ENCODE data around the gene RBMS3. TPM values are rescaled to one million over a fixed set of nuclear protein-coding genes. Genes with fewer than 3 reads are reported as not detected.

Gene RBMS3
- total RNA-seq, 1 donor from 2014 or later, result 0.47 TPM

DNA sequence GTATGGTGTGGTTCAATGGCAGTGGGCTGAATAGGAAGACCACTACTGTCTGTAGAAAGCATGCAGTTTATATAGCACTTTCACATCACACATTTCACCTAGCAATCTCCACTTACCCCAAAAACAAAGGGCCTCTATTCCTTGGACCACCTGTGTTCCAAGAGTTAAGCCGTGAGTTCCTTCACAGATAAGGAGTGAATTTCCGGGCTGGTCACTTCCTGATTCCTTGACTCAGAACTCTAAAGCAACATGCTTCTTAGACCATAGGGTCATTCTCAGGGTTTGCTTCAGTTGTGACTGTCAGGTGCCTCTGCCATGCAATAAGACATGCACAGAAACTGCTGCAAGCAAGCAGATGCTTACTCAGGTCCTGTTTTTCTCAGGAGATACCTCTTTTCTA, 737.0 kb downstream of the RBMS3 start:
- peak overlapping the region; percentile 27 for H2AFZ ChIP-seq (replicated peaks)
- H3K4me1 Mint-ChIP-seq, result peaks cover 6% of the 10 kb centered on the region
- no peaks in the 10 kb centered on the region for H3F3A ChIP-seq (ENCODE audit: low read depth)
- no peaks in the 10 kb centered on the region for H3K9me3 Mint-ChIP-seq
- H4K20me1 ChIP-seq (ENCODE audit: low read depth), result no peaks in the 10 kb centered on the region
- DNase-seq (ENCODE audit: low spot score), result no peak
- no peak overlapping the region for H3K4me3 Mint-ChIP-seq
- no peaks in the 10 kb centered on the region for H3K79me2 ChIP-seq (ENCODE audit: low read depth)
- no peak for TF ChIP-seq EZH2 (IDR thresholded peaks at IDR 0.05)
- TF ChIP-seq, protein P1, sequence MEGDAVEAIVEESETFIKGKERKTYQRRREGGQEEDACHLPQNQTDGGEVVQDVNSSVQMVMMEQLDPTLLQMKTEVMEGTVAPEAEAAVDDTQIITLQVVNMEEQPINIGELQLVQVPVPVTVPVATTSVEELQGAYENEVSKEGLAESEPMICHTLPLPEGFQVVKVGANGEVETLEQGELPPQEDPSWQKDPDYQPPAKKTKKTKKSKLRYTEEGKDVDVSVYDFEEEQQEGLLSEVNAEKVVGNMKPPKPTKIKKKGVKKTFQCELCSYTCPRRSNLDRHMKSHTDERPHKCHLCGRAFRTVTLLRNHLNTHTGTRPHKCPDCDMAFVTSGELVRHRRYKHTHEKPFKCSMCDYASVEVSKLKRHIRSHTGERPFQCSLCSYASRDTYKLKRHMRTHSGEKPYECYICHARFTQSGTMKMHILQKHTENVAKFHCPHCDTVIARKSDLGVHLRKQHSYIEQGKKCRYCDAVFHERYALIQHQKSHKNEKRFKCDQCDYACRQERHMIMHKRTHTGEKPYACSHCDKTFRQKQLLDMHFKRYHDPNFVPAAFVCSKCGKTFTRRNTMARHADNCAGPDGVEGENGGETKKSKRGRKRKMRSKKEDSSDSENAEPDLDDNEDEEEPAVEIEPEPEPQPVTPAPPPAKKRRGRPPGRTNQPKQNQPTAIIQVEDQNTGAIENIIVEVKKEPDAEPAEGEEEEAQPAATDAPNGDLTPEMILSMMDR (IDR thresholded peaks at IDR 0.05), result no peak
- no peak for TF ChIP-seq EZH2phosphoT487 (IDR thresholded peaks at IDR 0.05)
- H3K27me3 ChIP-seq, result no peaks in the 10 kb centered on the region
- peaks cover 2% of the 10 kb centered on the region for H3K27me3 Mint-ChIP-seq (ENCODE audit: insufficient read depth, low read depth)
- no peak overlapping the region for H3K4me3 ChIP-seq
- H3K27ac ChIP-seq, result no peak overlapping the region
- no peaks in the 10 kb centered on the region for H3K4me1 ChIP-seq
- no peaks in the 10 kb centered on the region for H3K36me3 ChIP-seq
- no peak overlapping the region for H3K27ac Mint-ChIP-seq
- H3K9ac ChIP-seq, result no peak overlapping the region
- H3K9me3 ChIP-seq (ENCODE audit: low read depth), result no peaks in the 10 kb centered on the region
- no peak overlapping the region for H3K4me2 ChIP-seq
- H3K36me3 Mint-ChIP-seq, result no peaks in the 10 kb centered on the region

DNA sequence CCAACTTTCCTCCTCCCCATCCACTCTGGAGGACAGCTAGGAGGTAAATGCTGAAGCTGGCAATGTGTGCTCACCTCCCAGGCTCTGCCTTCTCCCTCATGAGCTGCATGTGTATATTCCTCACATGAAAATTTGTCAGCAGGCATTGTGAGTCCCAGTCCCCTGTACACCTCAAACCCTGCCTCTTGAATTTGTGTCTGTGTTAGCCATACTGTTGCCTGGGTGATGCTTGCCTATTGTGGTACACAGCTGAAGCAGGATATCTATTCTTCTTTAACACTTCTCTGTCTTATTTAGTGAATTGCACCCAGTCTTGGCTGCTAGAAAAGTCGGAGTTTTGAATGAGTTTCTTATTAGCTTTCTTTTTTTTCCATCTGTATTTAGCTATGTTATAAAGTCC, 739.5 kb downstream of the RBMS3 start:
- H3K4me1 Mint-ChIP-seq, result peaks cover 6% of the 10 kb centered on the region
- H3K9ac ChIP-seq, result no peak overlapping the region
- no peak for DNase-seq (ENCODE audit: low spot score)
- H3K27ac Mint-ChIP-seq, result no peak overlapping the region
- no peaks in the 10 kb centered on the region for H3K4me1 ChIP-seq
- no peak overlapping the region for H3K27ac ChIP-seq
- H3K9me3 Mint-ChIP-seq, result no peaks in the 10 kb centered on the region
- no peak overlapping the region for H2AFZ ChIP-seq (replicated peaks)
- TF ChIP-seq, protein P1 (IDR thresholded peaks at IDR 0.05), result no peak
- TF ChIP-seq EZH2phosphoT487 (IDR thresholded peaks at IDR 0.05) (no peak), EZH2 (IDR thresholded peaks at IDR 0.05) (no peak)
- H3K4me3 ChIP-seq, result no peak overlapping the region
- H4K20me1 ChIP-seq (ENCODE audit: low read depth), result no peaks in the 10 kb centered on the region
- H3K27me3 Mint-ChIP-seq (ENCODE audit: insufficient read depth, low read depth), result peaks cover 2% of the 10 kb centered on the region
- no peaks in the 10 kb centered on the region for H3F3A ChIP-seq (ENCODE audit: low read depth)
- no peak overlapping the region for H3K4me2 ChIP-seq
- no peaks in the 10 kb centered on the region for H3K9me3 ChIP-seq (ENCODE audit: low read depth)
- H3K27me3 ChIP-seq, result no peaks in the 10 kb centered on the region
- no peak overlapping the region for H3K4me3 Mint-ChIP-seq
- H3K36me3 Mint-ChIP-seq, result no peaks in the 10 kb centered on the region
- H3K36me3 ChIP-seq, result no peaks in the 10 kb centered on the region
- H3K79me2 ChIP-seq (ENCODE audit: low read depth), result no peaks in the 10 kb centered on the region

DNA sequence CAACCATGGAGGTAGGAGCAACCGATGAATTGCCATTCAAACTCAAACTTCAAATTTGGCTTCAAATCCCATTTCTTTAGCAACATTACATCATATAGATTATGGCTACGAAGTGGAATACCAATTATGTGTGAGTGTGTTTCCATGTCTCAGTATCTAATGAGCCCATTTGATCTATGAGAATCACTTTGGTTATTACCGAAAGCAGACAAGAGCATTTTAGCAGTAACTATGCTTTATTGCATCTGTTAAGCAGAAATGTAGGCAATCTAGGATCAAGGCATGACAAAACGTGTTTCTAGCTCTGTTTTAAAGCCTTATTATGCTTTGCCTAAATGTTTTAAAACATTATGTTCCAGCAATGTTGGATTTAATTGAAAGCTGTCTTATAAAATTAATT, 743.6 kb downstream of the RBMS3 start:
- Histone ChIP-seq H3K4me2 (no peak overlapping the region), H3K27me3 (no peaks in the 10 kb centered on the region), H4K20me1 (ENCODE audit: low read depth) (no peaks in the 10 kb centered on the region), H3K9ac (no peak overlapping the region), H3F3A (ENCODE audit: low read depth) (no peaks in the 10 kb centered on the region), H3K36me3 (no peaks in the 10 kb centered on the region), H3K9me3 (ENCODE audit: low read depth) (no peaks in the 10 kb centered on the region), H2AFZ (replicated peaks) (no peak overlapping the region), H3K4me1 (no peaks in the 10 kb centered on the region), H3K79me2 (ENCODE audit: low read depth) (no peaks in the 10 kb centered on the region), H3K27ac (no peak overlapping the region), H3K4me3 (no peak overlapping the region)
- H3K27ac Mint-ChIP-seq, result no peak overlapping the region
- H3K4me3 Mint-ChIP-seq, result no peak overlapping the region
- no peaks in the 10 kb centered on the region for H3K36me3 Mint-ChIP-seq
- H3K9me3 Mint-ChIP-seq, result no peaks in the 10 kb centered on the region
- no peaks in the 10 kb centered on the region for H3K27me3 Mint-ChIP-seq (ENCODE audit: insufficient read depth, low read depth)
- DNase-seq (ENCODE audit: low spot score), result no peak
- H3K4me1 Mint-ChIP-seq, result peaks cover 6% of the 10 kb centered on the region
- TF ChIP-seq, protein P1 (IDR thresholded peaks at IDR 0.05), result no peak
- TF ChIP-seq EZH2phosphoT487 (IDR thresholded peaks at IDR 0.05), result no peak
- no peak for TF ChIP-seq EZH2 (IDR thresholded peaks at IDR 0.05)
